Body of pancreas (tissue), 4 donors: ENCODE results near the gene FKBP10.

Experiments used
- CTCF ChIP-seq, 7 experiments: fragments of 450-650 bp in 4 of 7; fragments of 200-600 bp in 3 of 7; sonication (generic) in 3 of 7; IDR thresholded peaks; one replicate each; pipeline ENCODE4 v1.5.1; 2016 to 2019; ENCODE audit warnings: antibody characterized with exemption in 7 of 7
- POLR2A ChIP-seq, 3 donors: fragments of 450-650 bp; IDR thresholded peaks; one replicate each; pipeline ENCODE4 v1.6.1; 2016; ENCODE audit warnings: antibody characterized with exemption in 3 of 3, mild to moderate bottlenecking in 2 of 3

- TF ChIP-seq CTCF (IDR thresholded peaks at IDR 0.05), result peak; percentile 50 to 89 (median 69)
- peak; percentile 54 to 67 (median 59) for TF ChIP-seq POLR2A (IDR thresholded peaks at IDR 0.05)
Observed at GRCh38 chr17:41811549-41812380, 1.0 kb upstream of the FKBP10 start, which contains the start of gene P3H4.
